ENCODE measurements around the gene CLMN. TPM values are rescaled to one million over a fixed set of nuclear protein-coding genes. Genes with fewer than 3 reads are reported as not detected.

Gene CLMN
- total RNA-seq, 2 donors from 2014 or later: 24.6 to 39.3 TPM

DNA sequence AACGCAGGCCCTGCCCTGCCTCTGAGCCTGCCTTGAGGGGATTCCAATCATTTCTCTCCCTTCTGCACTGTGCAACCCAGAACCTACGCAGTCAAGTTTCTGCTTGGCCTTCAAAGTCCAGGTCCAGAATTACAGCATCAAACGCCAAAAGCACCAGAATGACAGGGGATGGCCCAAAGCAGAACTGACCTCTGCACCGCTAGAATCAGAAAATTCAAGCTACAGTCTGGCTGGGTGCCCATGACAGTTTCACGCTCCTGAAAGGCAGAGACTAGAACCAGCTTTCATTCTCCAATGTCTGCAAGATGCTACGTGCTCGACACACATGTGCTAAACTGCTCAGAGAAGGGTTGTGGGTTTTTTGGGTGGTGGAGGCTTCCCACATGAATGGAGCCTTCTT lies 4.1 kb downstream of the CLMN start:
- Histone ChIP-seq H3K4me3 (no peak overlapping the region), H3K36me3 (no peaks in the 10 kb centered on the region), H3K27ac (no peak overlapping the region), H3K27me3 (replicated peaks; ENCODE audit: insufficient read depth) (no peaks in the 10 kb centered on the region), H3K9me3 (no peaks in the 10 kb centered on the region), H3K4me1 (replicated peaks) (peaks cover 10% of the 10 kb centered on the region)
- WGBS: 82% methylated on average over 7 of the region's 7 CpGs
- no peak for DNase-seq (ENCODE audit: low spot score)
- intact Hi-C loops (cut with DNase I): loop anchor here (10.0 kb wide), 1 partner anchor 101 kb away; no protein-coding TSS in a partner anchor
- no peak for TF ChIP-seq POLR2AphosphoS5 (IDR thresholded peaks at IDR 0.05)
- TF ChIP-seq POLR2A (IDR thresholded peaks at IDR 0.05): no peak
- TF ChIP-seq, protein P1, sequence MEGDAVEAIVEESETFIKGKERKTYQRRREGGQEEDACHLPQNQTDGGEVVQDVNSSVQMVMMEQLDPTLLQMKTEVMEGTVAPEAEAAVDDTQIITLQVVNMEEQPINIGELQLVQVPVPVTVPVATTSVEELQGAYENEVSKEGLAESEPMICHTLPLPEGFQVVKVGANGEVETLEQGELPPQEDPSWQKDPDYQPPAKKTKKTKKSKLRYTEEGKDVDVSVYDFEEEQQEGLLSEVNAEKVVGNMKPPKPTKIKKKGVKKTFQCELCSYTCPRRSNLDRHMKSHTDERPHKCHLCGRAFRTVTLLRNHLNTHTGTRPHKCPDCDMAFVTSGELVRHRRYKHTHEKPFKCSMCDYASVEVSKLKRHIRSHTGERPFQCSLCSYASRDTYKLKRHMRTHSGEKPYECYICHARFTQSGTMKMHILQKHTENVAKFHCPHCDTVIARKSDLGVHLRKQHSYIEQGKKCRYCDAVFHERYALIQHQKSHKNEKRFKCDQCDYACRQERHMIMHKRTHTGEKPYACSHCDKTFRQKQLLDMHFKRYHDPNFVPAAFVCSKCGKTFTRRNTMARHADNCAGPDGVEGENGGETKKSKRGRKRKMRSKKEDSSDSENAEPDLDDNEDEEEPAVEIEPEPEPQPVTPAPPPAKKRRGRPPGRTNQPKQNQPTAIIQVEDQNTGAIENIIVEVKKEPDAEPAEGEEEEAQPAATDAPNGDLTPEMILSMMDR (IDR thresholded peaks at IDR 0.05): no peak

DNA sequence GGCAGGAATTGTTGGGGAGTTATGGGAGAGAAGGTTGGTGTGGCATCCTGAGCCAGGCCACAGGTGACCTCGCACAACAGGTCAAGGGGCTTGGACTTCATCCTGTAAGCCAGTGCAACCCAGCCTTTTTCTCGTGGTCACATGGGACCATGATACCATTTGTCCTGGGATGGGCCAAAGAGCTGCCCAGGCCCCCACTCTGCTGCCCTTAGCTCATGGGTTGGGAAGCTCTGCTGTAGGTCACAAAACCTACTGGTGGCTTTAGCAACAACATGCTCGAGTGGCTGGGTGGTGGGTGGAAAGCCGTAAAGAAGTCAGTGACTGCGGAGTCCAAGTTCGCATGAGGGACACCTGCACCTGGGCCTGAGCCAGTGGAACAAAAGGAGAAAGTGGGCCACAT lies 4.6 kb downstream of the CLMN start:
- 95% methylated on average over 6 of the region's 6 CpGs for WGBS
- no peak overlapping the region for H3K27ac ChIP-seq

DNA sequence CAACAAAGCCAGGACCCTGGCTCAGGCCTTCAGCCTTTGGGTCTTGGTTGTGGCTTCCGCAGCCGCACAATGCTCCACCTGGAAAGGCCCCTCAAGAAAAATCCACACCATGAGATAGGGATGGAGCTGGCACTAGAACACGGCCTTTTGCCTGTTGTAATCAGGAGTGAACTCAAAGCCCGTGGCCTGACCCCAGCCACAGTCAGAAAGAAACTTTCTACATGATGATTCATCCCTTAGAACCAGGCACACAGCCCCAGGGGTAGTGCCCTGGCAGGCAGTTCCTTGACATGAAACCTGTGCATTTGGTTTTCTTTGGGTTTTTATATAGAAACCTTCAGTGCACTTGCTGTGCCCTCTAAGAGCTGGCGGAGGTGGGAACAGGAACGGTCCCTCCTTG lies 5.1 kb downstream of the CLMN start:
- Histone ChIP-seq H3K27me3 (replicated peaks; ENCODE audit: insufficient read depth) (no peaks in the 10 kb centered on the region), H3K27ac (no peak overlapping the region), H3K36me3 (no peaks in the 10 kb centered on the region), H3K4me1 (replicated peaks) (peaks cover 6% of the 10 kb centered on the region), H3K4me3 (no peak overlapping the region), H3K9me3 (no peaks in the 10 kb centered on the region)
- no peak for TF ChIP-seq POLR2AphosphoS5 (IDR thresholded peaks at IDR 0.05)
- TF ChIP-seq POLR2A (IDR thresholded peaks at IDR 0.05): no peak
- TF ChIP-seq, protein P1 (IDR thresholded peaks at IDR 0.05): no peak
- intact Hi-C loops (cut with DNase I): loop anchor here (10.0 kb wide), 1 partner anchor 100 kb away; no protein-coding TSS in a partner anchor
- WGBS: 63% methylated on average over 6 of the region's 6 CpGs
- DNase-seq (ENCODE audit: low spot score): peak; percentile 28

More for the DNA sequence above, 4.6 kb downstream of the CLMN start:
- no peak overlapping the region for H3K4me3 ChIP-seq
- H3K9me3 ChIP-seq: no peaks in the 10 kb centered on the region
- intact Hi-C loops (cut with DNase I): loop anchor here (10.0 kb wide), 1 partner anchor 100 kb away; no protein-coding TSS in a partner anchor
- TF ChIP-seq POLR2A (IDR thresholded peaks at IDR 0.05): no peak
- TF ChIP-seq, protein P1 (IDR thresholded peaks at IDR 0.05): no peak
- no peak for TF ChIP-seq POLR2AphosphoS5 (IDR thresholded peaks at IDR 0.05)
- H3K36me3 ChIP-seq: no peaks in the 10 kb centered on the region
- H3K27me3 ChIP-seq (replicated peaks; ENCODE audit: insufficient read depth): no peaks in the 10 kb centered on the region
- no peak for DNase-seq (ENCODE audit: low spot score)
- peaks cover 6% of the 10 kb centered on the region for H3K4me1 ChIP-seq (replicated peaks)

DNA sequence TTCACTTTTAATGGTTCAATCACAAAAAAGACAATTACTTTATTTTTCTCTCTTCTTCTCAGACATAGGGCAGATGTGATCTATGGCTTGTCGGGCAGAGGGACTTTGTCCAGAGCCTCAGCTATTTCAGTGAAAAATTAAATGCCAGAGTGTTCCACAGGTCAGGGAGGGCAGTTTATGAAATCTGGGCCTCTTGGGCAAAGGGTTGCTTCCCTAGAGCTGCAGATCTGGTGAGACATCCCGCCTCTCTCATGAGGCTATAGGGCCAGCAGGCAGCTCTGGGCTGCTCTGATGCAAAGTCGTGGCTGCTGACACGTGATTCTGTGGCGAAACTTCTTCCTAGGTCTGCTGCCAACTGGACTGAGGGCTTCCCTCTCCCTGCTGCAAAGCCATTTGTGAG lies 6.0 kb downstream of the CLMN start:
- no peaks in the 10 kb centered on the region for H3K9me3 ChIP-seq
- peaks cover 6% of the 10 kb centered on the region for H3K4me1 ChIP-seq (replicated peaks)
- no peak overlapping the region for H3K4me3 ChIP-seq
- DNase-seq (ENCODE audit: low spot score): peak; percentile 47
- no peaks in the 10 kb centered on the region for H3K36me3 ChIP-seq
- intact Hi-C loops (cut with DNase I): loop anchor here (10.0 kb wide), 1 partner anchor 99 kb away; no protein-coding TSS in a partner anchor
- H3K27me3 ChIP-seq (replicated peaks; ENCODE audit: insufficient read depth): no peaks in the 10 kb centered on the region
- H3K27ac ChIP-seq: peak overlapping the region in 1 of 2 donors; percentile 16
- WGBS: 48% methylated on average over 5 of the region's 5 CpGs
- peak; percentile 29 for TF ChIP-seq POLR2AphosphoS5 (IDR thresholded peaks at IDR 0.05)
- TF ChIP-seq, protein P1 (IDR thresholded peaks at IDR 0.05): no peak
- no peak for TF ChIP-seq POLR2A (IDR thresholded peaks at IDR 0.05)

DNA sequence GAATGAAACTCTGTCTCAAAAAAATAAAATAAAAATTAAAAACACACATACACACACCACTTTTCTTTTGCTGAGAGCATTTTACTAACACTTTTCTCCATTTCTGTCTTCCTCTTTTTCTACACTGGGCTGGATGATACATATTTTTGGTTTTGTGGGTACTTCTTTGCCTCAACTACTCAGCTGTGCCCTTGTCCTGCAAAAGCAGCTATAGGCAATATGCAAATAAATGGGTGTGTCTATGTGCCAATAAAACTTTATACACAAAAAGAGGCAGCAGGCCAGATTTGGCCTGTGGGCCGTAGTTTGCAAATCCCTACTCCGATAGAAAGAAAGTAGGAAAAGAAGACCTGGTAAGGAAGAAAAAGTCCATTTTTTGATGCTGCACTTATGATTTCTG lies 6.5 kb downstream of the CLMN start:
- Histone ChIP-seq H3K4me3 (no peak overlapping the region), H3K36me3 (no peaks in the 10 kb centered on the region), H3K9me3 (no peaks in the 10 kb centered on the region), H3K4me1 (replicated peaks) (peaks cover 6% of the 10 kb centered on the region), H3K27me3 (replicated peaks; ENCODE audit: insufficient read depth) (no peaks in the 10 kb centered on the region), H3K27ac (no peak overlapping the region)
- intact Hi-C loops (cut with DNase I): loop anchor here (10.0 kb wide), 1 partner anchor 98 kb away; no protein-coding TSS in a partner anchor
- DNase-seq (ENCODE audit: low spot score): no peak
- 86% methylated on average over 2 of the region's 2 CpGs for WGBS
- TF ChIP-seq POLR2A (IDR thresholded peaks at IDR 0.05) (no peak), POLR2AphosphoS5 (IDR thresholded peaks at IDR 0.05) (no peak)
- TF ChIP-seq, protein P1 (IDR thresholded peaks at IDR 0.05): no peak

Data from prostate gland (tissue), 2 donors.